GM12891 (cell line): Measurements from ENCODE around the gene CDC14B.

ENCODE experiments used
- DNase-seq: peaks from one replicate; pipeline ENCODE4 v3.0.0; 2011; ENCODE audit warnings: low spot score; ENCODE audit not compliant: insufficient read length
- FAIRE-seq: peaks from 2 replicates; lab custom pipeline; 2011; peaks lifted over from hg19 to GRCh38; lab: Jason Lieb, UNC
- PAX5 ChIP-seq: IDR thresholded peaks from 2 replicates; pipeline ENCODE4 v1.6.1; 2011; ENCODE audit warnings: low read length, moderate library complexity, mild to moderate bottlenecking; ENCODE audit not compliant: insufficient read depth, severe bottlenecking
- POLR2A ChIP-seq: IDR thresholded peaks from 2 replicates; pipeline ENCODE4 v1.6.1; 2011; ENCODE audit warnings: low read depth, low read length, control low read depth
- POLR2AphosphoS5 ChIP-seq: IDR thresholded peaks from 2 replicates; pipeline ENCODE4 v1.6.1; 2011; ENCODE audit warnings: low read depth, low read length, control low read depth
- POU2F2 ChIP-seq: IDR thresholded peaks from 2 replicates; pipeline ENCODE4 v1.6.1; 2011; ENCODE audit warnings: low read depth, mild to moderate bottlenecking, control low read depth, low read length, moderate library complexity
- SPI1 ChIP-seq: IDR thresholded peaks from 2 replicates; pipeline ENCODE4 v1.6.1; 2011; ENCODE audit warnings: low read depth, low read length, control low read depth
- TAF1 ChIP-seq: IDR thresholded peaks from 2 replicates; pipeline ENCODE4 v1.6.1; 2011; ENCODE audit warnings: low read depth, low read length, control low read depth

Gene CDC14B

GRCh38 chr9:96496368-96497116, 123.1 kb downstream of the CDC14B start:
- TF ChIP-seq POLR2AphosphoS5, result no peak
- no peak for TF ChIP-seq TAF1
- no peak for TF ChIP-seq PAX5
- TF ChIP-seq SPI1, result no peak
- no peak for TF ChIP-seq POU2F2
- TF ChIP-seq POLR2A, result no peak
- no peak for FAIRE-seq

GRCh38 chr9:96495341-96495740, 124.3 kb downstream of the CDC14B start:
- DNase-seq (no peak), FAIRE-seq (no peak)
- no peak for TF ChIP-seq POLR2AphosphoS5
- TF ChIP-seq PAX5, result no peak
- TF ChIP-seq TAF1, result no peak

More at GRCh38 chr9:96496368-96497116, 123.1 kb downstream of the CDC14B start:
- no peak for DNase-seq

- TF ChIP-seq PAX5 (no peak), POLR2AphosphoS5 (no peak)
- FAIRE-seq, result no peak
- no peak for DNase-seq
Observed at GRCh38 chr9:96494215-96494800, 125.3 kb downstream of the CDC14B start.

GRCh38 chr9:96493757-96494156, 125.9 kb downstream of the CDC14B start:
- TF ChIP-seq POU2F2 (no peak), POLR2A (no peak)
- no peak for DNase-seq
- no peak for FAIRE-seq

GRCh38 chr9:96492993-96493531, 126.6 kb downstream of the CDC14B start:
- DNase-seq (no peak), FAIRE-seq (no peak)
- TF ChIP-seq POLR2A (no peak), SPI1 (no peak), TAF1 (no peak), POU2F2 (no peak), POLR2AphosphoS5 (no peak), PAX5 (no peak)

GRCh38 chr9:96491880-96492525, 127.6 kb downstream of the CDC14B start:
- FAIRE-seq (no peak), DNase-seq (no peak)
- TF ChIP-seq SPI1 (no peak), POLR2A (no peak), POU2F2 (no peak), PAX5 (no peak), TAF1 (no peak), POLR2AphosphoS5 (no peak)

- FAIRE-seq, result no peak
- TF ChIP-seq PAX5 (no peak), POLR2A (no peak)
- DNase-seq, result no peak
Observed at GRCh38 chr9:96491079-96491879, 128.4 kb downstream of the CDC14B start.

- no peak for TF ChIP-seq SPI1
- TF ChIP-seq PAX5, result no peak
- TF ChIP-seq POLR2AphosphoS5, result no peak
- no peak for TF ChIP-seq TAF1
- TF ChIP-seq POU2F2, result no peak
- no peak for TF ChIP-seq POLR2A
- DNase-seq (no peak), FAIRE-seq (no peak)
Observed at GRCh38 chr9:96490534-96491078, 129.0 kb downstream of the CDC14B start.

- FAIRE-seq (no peak), DNase-seq (no peak)
- no peak for TF ChIP-seq POLR2A
- no peak for TF ChIP-seq SPI1
- TF ChIP-seq TAF1, result no peak
- TF ChIP-seq PAX5, result no peak
- no peak for TF ChIP-seq POU2F2
- TF ChIP-seq POLR2AphosphoS5, result no peak
Observed at GRCh38 chr9:96489482-96489979, 130.1 kb downstream of the CDC14B start.
